GM12801 (cell line): Measurements from ENCODE around the gene CHGA.

Experiments
- CTCF ChIP-seq: IDR thresholded peaks from one replicate; pipeline ENCODE4 v1.5.1; 2011; ENCODE audit warnings: control low read depth; ENCODE audit not compliant: insufficient read length; ENCODE audit errors: extremely low read depth

CHGA gene

GRCh38 chr14:92954933-92955332, 32.0 kb downstream of the CHGA start:
- TF ChIP-seq CTCF: no peak

GRCh38 chr14:92955381-92955780, 32.4 kb downstream of the CHGA start:
- TF ChIP-seq CTCF: no peak

GRCh38 chr14:92956961-92957360, 34.0 kb downstream of the CHGA start:
- no peak for TF ChIP-seq CTCF

- TF ChIP-seq CTCF: no peak
Measured at GRCh38 chr14:92958373-92959188, 35.6 kb downstream of the CHGA start.

GRCh38 chr14:92959189-92959531, 36.2 kb downstream of the CHGA start:
- no peak for TF ChIP-seq CTCF

- no peak for TF ChIP-seq CTCF
Measured at GRCh38 chr14:92959761-92960680, 37.1 kb downstream of the CHGA start.

GRCh38 chr14:92960706-92961566, 38.0 kb downstream of the CHGA start:
- TF ChIP-seq CTCF: no peak
